ENCODE data around the gene GRB2. TPM values are rescaled to one million over a fixed set of nuclear protein-coding genes. Genes with fewer than 3 reads are reported as not detected.
A peak's percentile ranks its signal among the peaks of the same experiment; 100 is the strongest.
"Not testable (repeated sequence)": the region's sequence is repeated elsewhere in the genome, so short reads cannot be mapped to it uniquely, and the experiment has no call there.

The GRB2 gene
- total and polyA plus RNA-seq, 10 of the 15 experiments (the other 5 are each of a cell fraction or from before 2014, with no cell fraction given) = 113 to 268 (median 158) TPM

DNA sequence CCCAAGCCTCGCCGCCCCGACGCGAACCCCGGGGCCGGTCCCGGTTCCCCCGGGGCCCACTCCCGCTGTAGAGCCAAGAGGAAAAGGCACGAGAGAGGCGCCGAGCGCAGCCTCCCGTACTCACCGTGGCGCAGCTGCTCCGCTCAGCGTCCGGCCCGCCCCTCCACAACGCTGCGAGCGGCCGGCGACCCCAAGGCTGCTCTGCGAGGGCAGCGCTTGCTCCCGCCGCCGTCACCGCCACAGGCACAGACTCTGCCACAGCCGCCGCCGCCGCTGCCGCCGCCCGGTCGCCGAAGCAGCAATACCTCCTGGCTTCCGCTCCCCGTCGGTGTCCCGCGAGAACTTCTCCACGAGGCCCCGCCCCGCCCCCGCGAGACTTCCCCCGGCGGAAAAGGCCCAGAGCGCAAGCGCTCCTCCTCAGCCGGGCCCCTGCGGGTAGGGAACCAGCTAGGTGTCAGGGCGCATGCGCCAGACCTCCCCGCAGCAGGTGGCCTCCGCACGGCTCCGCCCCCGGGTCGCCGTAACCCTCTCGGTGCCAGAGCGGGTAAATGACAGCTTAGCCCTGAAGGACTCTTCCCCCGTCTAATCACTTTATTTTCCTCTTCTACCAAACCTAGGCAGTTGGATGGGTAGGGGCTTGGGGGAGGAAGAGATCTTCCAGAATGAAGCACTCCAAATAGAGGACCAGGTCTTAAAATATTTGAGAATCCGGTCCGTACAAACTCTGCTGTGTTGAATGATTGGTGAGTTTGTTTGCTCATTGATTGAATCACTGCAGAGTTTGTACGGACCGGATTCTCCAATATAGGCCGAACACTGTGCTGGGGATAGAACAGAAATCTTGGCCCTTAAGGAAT lies at the start of gene GRB2 (continued):
- TF ChIP-seq NRF1 (conservative IDR thresholded peaks at IDR 0.05; ENCODE audit: low read depth, low read length) = peak; percentile 97
- TF ChIP-seq POLR2AphosphoS2 (IDR thresholded peaks at IDR 0.05; ENCODE audit: low read depth, low read length) = peak; percentile 69; the same call in 1 of the 2 replicates
- TF ChIP-seq ETV6 (conservative IDR thresholded peaks at IDR 0.05 in 1 of 2, IDR thresholded peaks at IDR 0.05 in 1 of 2; ENCODE audit: borderline replicate concordance in 1 of 2, low read depth in 1 of 2) = no peak

DNA sequence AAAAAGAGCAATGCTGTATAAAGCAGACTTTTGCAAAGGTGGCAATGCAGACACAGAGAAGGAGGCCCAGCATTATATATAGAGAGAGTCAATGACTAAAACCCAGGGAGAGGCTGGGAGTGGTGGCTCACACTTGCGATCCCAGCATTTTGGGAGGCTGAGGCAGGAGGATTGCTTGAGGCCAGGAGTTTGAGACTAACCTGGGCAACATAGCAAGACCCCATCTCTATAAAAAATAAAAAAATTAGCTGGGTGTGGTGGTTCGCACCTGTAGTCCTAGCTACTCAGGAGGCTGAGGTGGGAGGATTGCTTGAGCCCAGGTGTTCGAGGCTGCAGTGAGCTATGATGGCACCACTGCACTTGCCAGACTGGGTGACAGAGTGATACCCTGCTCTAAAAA lies 49.2 kb upstream of the GRB2 start:
- in situ Hi-C loops (cut with MboI); H3K9ac ChIP-seq (ENCODE audit: control insufficient read depth, insufficient read depth, low read length); H3K9me3 ChIP-seq (replicated peaks; ENCODE audit: control insufficient read depth, insufficient read depth, low read length); H3K27ac ChIP-seq (ENCODE audit: control insufficient read depth, insufficient read depth); FAIRE-seq; H4K20me1 ChIP-seq (ENCODE audit: control insufficient read depth, insufficient read depth); H3K4me3 ChIP-seq; H3K27me3 ChIP-seq (replicated peaks in 1 of 2; ENCODE audit: control insufficient read depth in 2 of 2, insufficient read depth in 2 of 2, low read length in 1 of 2); DNase-seq (ENCODE audit: low read depth, low spot score); intact Hi-C loops (cut with micrococcal nuclease; ENCODE audit: unreplicated experiment); ATAC-seq; H2AFZ ChIP-seq (ENCODE audit: control insufficient read depth, low read depth, low read length); H3K36me3 ChIP-seq (ENCODE audit: control insufficient read depth in 2 of 2, insufficient read depth in 2 of 2, low read length in 1 of 2); BruUV-seq (replicated peaks): not testable (repeated sequence)
- Histone ChIP-seq H3K4me2 (ENCODE audit: control insufficient read depth, insufficient read depth) (peak overlapping the region; percentile 58), H3K79me2 (ENCODE audit: control insufficient read depth, insufficient read depth, low read length) (peaks cover 14% of the 10 kb centered on the region), H3K4me1 (ENCODE audit: control insufficient read depth, insufficient read depth, low read length) (peaks cover 32% of the 10 kb centered on the region)
- ChIA-PET SMC1A (ENCODE audit: uncharacterized antibody, unreplicated experiment) (interaction anchor here (1.0 to 4.0 kb wide), 4 partner anchors 26 to 284 kb away, joined by 3 to 19 read pairs (median 4); no protein-coding TSS in a partner anchor), RAD21 (ENCODE audit: unreplicated experiment) (interaction anchor here (0.7 to 1.0 kb wide), 3 partner anchors 10 to 62 kb away, joined by 3 to 5 read pairs (median 3); partner anchors contain the start of gene TSEN54), POLR2A (interaction anchor here (1.1 to 1.2 kb wide), 2 partner anchors 11 to 19 kb away, joined by 3 read pairs; no protein-coding TSS in a partner anchor), CTCF (interaction anchor here (0.6 to 2.0 kb wide), 9 partner anchors 18 to 165 kb away, joined by 3 to 8 read pairs (median 4); partner anchors contain the start of gene SLC25A19)
- WGBS (ENCODE audit: insufficient coverage, insufficient replicate concordance, low lambda C conversion rate, missing lambda C conversion rate) = 98% methylated on average over 3 of the region's 3 CpGs

Measured in GM12878 (cell line).